Upper lobe of left lung (tissue), 6 donors: ENCODE results near the gene LBX2. TPM values are rescaled to one million over a fixed set of nuclear protein-coding genes. Genes with fewer than 3 reads are reported as not detected.
A peak's percentile ranks its signal among the peaks of the same experiment; 100 is the strongest.

ENCODE experiments used
- ATAC-seq, 2 donors: fragments of 200-7000 bp; cut with Tn5 transposase; one replicate each; pipeline ENCODE4 v1.9.1; 2022; ENCODE audit warnings: mild to moderate bottlenecking in 2 of 2, moderate library complexity in 2 of 2; ENCODE audit not compliant: low FRiP score in 2 of 2
- DNase-seq, 2 donors: peaks; one replicate each; pipeline ENCODE4 v3.0.0-alpha.2; 2019 to 2020
- H3K27ac ChIP-seq, 4 donors: fragments of 200-600 bp; sonication (generic); one replicate each; pipeline ENCODE4 v1.5.1; 2016 to 2019
- H3K27me3 ChIP-seq, 4 donors: fragments of 200-600 bp; sonication (generic); one replicate each; pipeline ENCODE4 v1.5.1; 2017 to 2019
- H3K36me3 ChIP-seq, 4 donors: fragments of 200-600 bp; sonication (generic); one replicate each; pipeline ENCODE4 v1.5.1; 2016 to 2019
- H3K4me1 ChIP-seq, 4 donors: fragments of 200-600 bp; sonication (generic); one replicate each; pipeline ENCODE4 v1.5.1; 2018 to 2019
- H3K4me3 ChIP-seq, 4 donors: fragments of 200-600 bp; sonication (generic); one replicate each; pipeline ENCODE4 v1.5.1; 2017 to 2019; ENCODE audit warnings: mild to moderate bottlenecking in 2 of 4, moderate library complexity in 1 of 4
- H3K9me3 ChIP-seq, 4 donors: fragments of 200-600 bp; sonication (generic); one replicate each; pipeline ENCODE4 v1.5.1; 2018 to 2019
- CTCF ChIP-seq, 6 experiments: fragments of 450-650 bp in 4 of 6; fragments of 200-600 bp in 2 of 6; sonication (generic) in 2 of 6; IDR thresholded peaks; one replicate each; pipeline ENCODE4 v1.5.1; 2016 to 2019; ENCODE audit warnings: antibody characterized with exemption in 6 of 6
- EP300 ChIP-seq, 4 donors: sonication (generic); formaldehyde crosslinking; IDR thresholded peaks; one replicate each; pipeline ENCODE4 v1.5.1; 2017; ENCODE audit warnings: antibody characterized with exemption in 4 of 4, control low read depth in 2 of 4
- POLR2A ChIP-seq, 4 donors: fragments of 450-650 bp; IDR thresholded peaks; one replicate each; pipeline ENCODE4 v1.5.1; 2016 to 2017; ENCODE audit warnings: antibody characterized with exemption in 4 of 4, mild to moderate bottlenecking in 2 of 4
- POLR2AphosphoS5 ChIP-seq, 2 donors: sonication (generic); formaldehyde crosslinking; IDR thresholded peaks; one replicate each; pipeline ENCODE4 v1.5.1; 2017; ENCODE audit warnings: antibody characterized with exemption in 2 of 2
- WGBS, 2 donors: methylation state at CpG; one replicate each; pipeline ENCODE4 v1.1.5; 2017 to 2018; 5-methylcytosine and 5-hydroxymethylcytosine counted together
- total RNA-seq, 6 donors: library from RNA; depleted of rRNA in 4 of 6; stranded (reverse); fragments of >200 nt in 4 of 6; gene quantifications; one replicate each; pipeline versions ENCODE4 v1.1.0 to v1.2.1, GENCODE V29; 2016 to 2021
- donor health status: DM: no; HTN: no; CAD: no; lungs with moderate emphysema.
- donor health status: DM: no; HTN: yes; CAD: no; lungs with severe emphysema.

The LBX2 gene
- total RNA-seq, 6 donors from 2014 or later = 1.3 to 8.4 (median 2.4) TPM

DNA sequence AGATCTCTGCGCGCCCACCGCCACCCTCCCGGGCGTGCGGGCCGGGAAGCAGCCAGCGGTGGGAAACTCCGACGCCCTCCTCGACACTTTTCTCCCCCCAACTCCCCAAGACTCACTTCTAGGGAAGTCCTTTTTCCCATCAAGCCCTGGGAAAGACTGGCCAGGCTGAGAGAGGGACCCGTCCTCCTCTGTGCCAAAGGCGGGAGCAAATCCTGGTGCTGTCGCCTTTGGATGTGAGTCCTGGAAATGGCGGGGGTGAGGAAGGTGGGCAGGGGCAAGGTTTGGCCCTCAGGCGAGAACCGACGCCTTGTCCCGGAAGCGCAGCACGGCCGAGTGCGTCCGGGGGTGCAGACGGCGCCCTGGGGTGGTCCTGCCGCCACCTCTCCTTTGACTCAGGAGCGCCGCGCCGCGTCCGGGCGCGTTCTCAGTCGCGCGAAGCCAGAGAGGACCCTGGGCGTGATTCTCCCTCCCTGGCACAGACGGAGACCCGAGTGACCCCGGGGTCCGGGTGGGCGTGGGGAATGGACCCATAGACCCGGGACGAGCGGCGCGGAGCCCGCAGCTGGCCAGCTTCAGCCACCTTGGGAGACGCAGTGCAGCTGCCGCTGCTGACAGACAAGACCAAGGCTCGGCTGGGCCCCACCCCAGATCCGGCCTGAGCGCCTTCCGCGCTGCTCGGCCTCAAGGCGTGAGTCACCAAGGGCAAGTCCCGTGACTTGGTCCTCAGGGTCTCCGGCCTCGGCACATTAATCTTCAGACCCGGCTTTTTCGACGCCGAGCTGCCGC, 3.5 kb upstream of the LBX2 start:
- Histone ChIP-seq H3K9me3 (no peaks in the 10 kb centered on the region), H3K4me1 (peaks cover 47 to 78% (median 60%) of the 10 kb centered on the region in 4 donors), H3K36me3 (peaks cover 0 to 22% (median 6%) of the 10 kb centered on the region in 4 donors), H3K27ac (peak overlapping the region; percentile 64 to 90 (median 82)), H3K27me3 (peaks cover 0 to 33% (median 4%) of the 10 kb centered on the region in 4 donors), H3K4me3 (peak overlapping the region; percentile 54 to 76 (median 66))
- 0 to 1% methylated on average over 22 to 39 of the region's 67 CpGs for WGBS, 2 donors
- ATAC-seq (peak; percentile 74 to 87), DNase-seq (peak; percentile 93)
- TF ChIP-seq POLR2AphosphoS5 (IDR thresholded peaks at IDR 0.05) = peak; percentile 45 to 86
- TF ChIP-seq POLR2A (IDR thresholded peaks at IDR 0.05) = peak in 3 of 4 donors; percentile 72 to 81 (median 74)
- no peak for TF ChIP-seq EP300 (IDR thresholded peaks at IDR 0.05)
- peak in 3 of 6 experiments; percentile 12 to 33 (median 19) for TF ChIP-seq CTCF (IDR thresholded peaks at IDR 0.05)

GRCh38 chr2:74502147-74502719, 2.8 kb upstream of the LBX2 start:
- H3K36me3 ChIP-seq = peaks cover 0 to 22% (median 6%) of the 10 kb centered on the region in 4 donors
- DNase-seq (peak in 1 of 2 donors; percentile 79), ATAC-seq (peak in 1 of 2 donors; percentile 17)
- TF ChIP-seq EP300 (IDR thresholded peaks at IDR 0.05) (no peak), POLR2AphosphoS5 (IDR thresholded peaks at IDR 0.05) (no peak), CTCF (IDR thresholded peaks at IDR 0.05) (no peak), POLR2A (IDR thresholded peaks at IDR 0.05) (no peak)
- no peaks in the 10 kb centered on the region for H3K9me3 ChIP-seq
- H3K4me3 ChIP-seq = peak overlapping the region; percentile 54 to 76 (median 66)
- 17 to 20% methylated on average over 27 to 31 of the region's 32 CpGs for WGBS, 2 donors
- peaks cover 0 to 38% (median 4%) of the 10 kb centered on the region in 4 donors for H3K27me3 ChIP-seq
- peaks cover 51 to 83% (median 65%) of the 10 kb centered on the region in 4 donors for H3K4me1 ChIP-seq
- peak overlapping the region; percentile 64 to 90 (median 82) for H3K27ac ChIP-seq

DNA sequence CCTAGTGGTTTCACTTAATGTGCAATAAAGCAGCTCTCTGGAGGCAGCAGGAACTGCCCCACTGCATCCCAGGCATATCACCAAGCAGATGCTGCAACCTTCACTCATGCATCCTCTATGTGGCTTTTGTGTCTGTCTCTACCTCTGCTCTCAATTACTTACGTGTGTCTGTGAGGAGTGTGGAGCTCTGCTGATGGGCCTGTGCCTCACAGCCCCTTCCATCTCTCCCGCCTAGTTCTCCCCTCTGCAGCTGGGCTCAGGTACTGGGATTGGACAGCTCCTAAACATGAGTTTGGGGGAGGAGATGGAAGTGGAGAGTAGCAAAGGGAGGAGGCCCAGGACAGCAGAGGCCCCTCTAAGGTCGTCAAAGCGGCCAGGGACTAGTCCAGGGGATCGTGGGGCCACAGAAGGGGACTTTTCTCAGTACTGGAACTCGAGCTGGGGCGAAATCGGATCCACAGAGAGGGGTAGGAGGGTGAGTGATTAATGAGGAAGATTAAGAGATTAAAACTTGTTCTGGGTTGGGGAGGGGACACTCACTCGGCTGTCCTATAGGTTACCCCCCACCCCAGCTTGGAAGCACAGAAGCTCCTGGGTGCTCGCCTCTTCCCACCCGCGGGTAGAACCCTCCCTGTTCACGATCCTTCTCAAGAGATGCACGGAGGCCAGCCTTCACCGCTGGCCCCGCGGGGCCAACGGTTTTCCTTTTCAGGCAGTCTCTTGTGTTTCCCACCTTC, 2.1 kb upstream of the LBX2 start:
- 84 to 85% methylated on average over 18 of the region's 18 CpGs for WGBS, 2 donors
- H3K9me3 ChIP-seq = no peaks in the 10 kb centered on the region
- H3K4me3 ChIP-seq = peak overlapping the region in 1 of 4 donors; percentile 74
- H3K4me1 ChIP-seq = peaks cover 47 to 78% (median 61%) of the 10 kb centered on the region in 4 donors
- H3K27me3 ChIP-seq = peaks cover 0 to 38% (median 4%) of the 10 kb centered on the region in 4 donors
- ATAC-seq (no peak), DNase-seq (peak in 1 of 2 donors; percentile 46)
- peaks cover 0 to 22% (median 6%) of the 10 kb centered on the region in 4 donors for H3K36me3 ChIP-seq
- TF ChIP-seq POLR2A (IDR thresholded peaks at IDR 0.05) (no peak), CTCF (IDR thresholded peaks at IDR 0.05) (no peak), EP300 (IDR thresholded peaks at IDR 0.05) (no peak), POLR2AphosphoS5 (IDR thresholded peaks at IDR 0.05) (no peak)
- no peak overlapping the region for H3K27ac ChIP-seq

DNA sequence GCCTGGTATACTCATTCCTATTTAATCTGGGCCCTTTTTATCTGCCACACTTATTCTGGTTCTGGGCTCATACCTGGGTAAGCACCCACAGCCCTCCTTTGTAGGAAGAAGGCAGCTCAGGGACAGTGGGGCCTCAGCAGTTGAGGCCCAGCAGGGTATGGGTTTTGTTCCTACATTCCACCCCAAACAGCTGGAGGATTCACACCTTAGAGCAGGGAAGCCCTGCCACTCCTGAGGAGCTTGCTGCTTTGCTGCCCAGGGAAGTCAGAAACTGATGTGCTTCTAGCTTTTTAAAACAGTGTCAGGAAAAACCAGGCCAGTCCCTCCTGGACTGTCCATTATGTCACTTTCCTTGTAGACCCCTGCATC, 1.2 kb upstream of the LBX2 start:
- ATAC-seq (no peak), DNase-seq (no peak)
- H3K4me1 ChIP-seq = peaks cover 37 to 68% (median 51%) of the 10 kb centered on the region in 4 donors
- H3K27ac ChIP-seq = no peak overlapping the region
- peaks cover 0 to 14% (median 6%) of the 10 kb centered on the region in 4 donors for H3K36me3 ChIP-seq
- H3K9me3 ChIP-seq = no peaks in the 10 kb centered on the region
- no peak overlapping the region for H3K4me3 ChIP-seq
- TF ChIP-seq EP300 (IDR thresholded peaks at IDR 0.05) = no peak
- TF ChIP-seq CTCF (IDR thresholded peaks at IDR 0.05) = no peak
- TF ChIP-seq POLR2A (IDR thresholded peaks at IDR 0.05) = no peak
- no peak for TF ChIP-seq POLR2AphosphoS5 (IDR thresholded peaks at IDR 0.05)
- H3K27me3 ChIP-seq = peaks cover 0 to 38% (median 4%) of the 10 kb centered on the region in 4 donors
